ENCODE results near the gene RNF151. TPM values are rescaled to one million over a fixed set of nuclear protein-coding genes. Genes with fewer than 3 reads are reported as not detected.

RNF151 gene
- total RNA-seq, 1 donor: not detected

DNA sequence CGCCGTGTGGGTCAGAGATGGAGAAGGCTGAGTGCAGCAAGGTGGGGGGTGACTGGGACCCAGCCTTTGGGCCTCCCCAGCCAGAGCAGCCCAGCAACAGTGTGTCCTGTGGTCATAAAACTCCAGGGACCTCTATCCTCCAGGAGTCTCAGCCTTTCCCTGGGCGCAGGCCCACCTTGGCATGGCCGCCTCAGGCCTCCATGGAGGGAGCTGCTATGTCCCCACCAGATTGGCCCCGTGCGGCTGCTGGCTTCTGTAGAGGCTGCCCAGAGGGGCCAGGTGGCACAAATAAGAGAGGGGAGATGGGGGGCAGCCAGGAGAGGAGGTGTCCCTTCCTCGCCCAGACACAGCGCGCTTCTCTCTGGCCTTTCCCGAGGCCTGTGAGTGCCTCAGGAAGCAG is 20.5 kb downstream of the RNF151 start:
- peaks cover 33% of the 10 kb centered on the region for H3K27me3 ChIP-seq (ENCODE audit: insufficient read depth, low read length)
- H3K4me3 ChIP-seq (ENCODE audit: low read length): no peak overlapping the region
- H3K9me3 ChIP-seq (ENCODE audit: low read depth, low read length): no peaks in the 10 kb centered on the region
- H3K4me1 ChIP-seq (ENCODE audit: insufficient read depth, low read length): peaks cover 42% of the 10 kb centered on the region

- no peaks in the 10 kb centered on the region for H3K9me3 ChIP-seq (ENCODE audit: low read depth, low read length)
- peak within 1 kb of the TSS; percentile 18 for H3K4me3 ChIP-seq (ENCODE audit: low read length)
- peaks cover 23% of the 10 kb centered on the region for H3K27me3 ChIP-seq (ENCODE audit: insufficient read depth, low read length)
- H3K4me1 ChIP-seq (ENCODE audit: insufficient read depth, low read length): peaks cover 32% of the 10 kb centered on the region
Observed at GRCh38 chr16:1989209-1990100, 22.8 kb downstream of the RNF151 start, which contains the start of gene SYNGR3. Gene SYNGR3 (plus strand): TSS chr16:1989970. CDS start chr16:1990103, 133 bp downstream.

DNA sequence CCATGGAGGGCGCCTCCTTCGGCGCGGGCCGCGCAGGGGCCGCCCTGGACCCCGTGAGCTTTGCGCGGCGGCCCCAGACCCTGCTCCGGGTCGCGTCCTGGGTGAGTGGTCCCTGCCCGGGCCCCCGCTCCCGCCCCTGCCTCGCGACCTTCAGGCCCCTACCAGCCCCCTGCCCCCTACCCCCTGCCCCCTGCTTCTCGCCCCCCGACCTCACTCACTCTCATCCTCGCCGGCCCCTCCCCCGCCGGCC is 23.4 kb downstream of the RNF151 start:
- Histone ChIP-seq H3K9me3 (ENCODE audit: low read depth, low read length) (no peaks in the 10 kb centered on the region), H3K27me3 (ENCODE audit: insufficient read depth, low read length) (peaks cover 23% of the 10 kb centered on the region), H3K4me1 (ENCODE audit: insufficient read depth, low read length) (peaks cover 26% of the 10 kb centered on the region), H3K4me3 (ENCODE audit: low read length) (no peak overlapping the region)

DNA sequence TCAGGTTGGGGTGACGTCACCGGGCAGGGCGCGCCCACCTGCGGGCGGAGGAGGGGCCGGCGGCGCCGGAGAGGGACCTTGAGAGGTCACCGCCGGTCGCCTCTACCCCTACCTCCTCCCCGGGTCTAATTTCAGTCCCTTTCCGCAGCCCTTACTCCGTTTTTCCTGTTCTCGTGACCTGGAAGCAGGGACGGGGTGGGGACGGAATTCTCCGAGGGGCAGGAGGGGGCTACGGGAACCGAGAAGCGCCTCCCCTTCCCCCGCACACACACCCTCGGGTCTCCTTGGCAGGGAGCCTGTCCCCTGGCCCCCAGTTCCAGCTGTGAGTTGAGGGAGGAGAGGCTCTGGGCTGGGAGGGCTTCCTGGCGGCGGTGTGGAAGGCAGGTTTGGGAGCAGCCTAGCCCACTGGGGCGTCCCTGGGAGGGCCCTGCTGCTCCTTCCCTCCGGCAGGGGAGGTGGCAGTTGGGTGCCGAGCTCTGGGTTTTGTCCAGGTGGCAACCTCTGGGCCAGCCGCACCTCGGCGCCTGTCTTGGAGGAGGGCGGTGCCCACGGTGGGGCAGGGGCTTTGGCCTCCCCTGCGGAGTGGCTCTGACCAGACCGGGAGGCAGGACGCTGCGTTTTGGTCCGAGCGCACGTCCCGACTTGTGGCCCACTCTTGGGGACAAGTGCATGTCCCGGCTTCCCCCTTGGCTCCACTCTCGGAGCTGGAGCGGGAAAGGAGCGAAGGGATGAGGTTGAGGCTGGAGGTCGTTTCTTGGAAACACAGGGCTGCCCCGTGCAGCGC is 23.9 kb downstream of the RNF151 start:
- peak overlapping the region; percentile 18 for H3K4me3 ChIP-seq (ENCODE audit: low read length)
- peaks cover 23% of the 10 kb centered on the region for H3K27me3 ChIP-seq (ENCODE audit: insufficient read depth, low read length)
- peaks cover 21% of the 10 kb centered on the region for H3K4me1 ChIP-seq (ENCODE audit: insufficient read depth, low read length)

GRCh38 chr16:1991135-1991551 is 24.5 kb downstream of the RNF151 start:
- H3K27me3 ChIP-seq (ENCODE audit: insufficient read depth, low read length): peaks cover 23% of the 10 kb centered on the region
- no peaks in the 10 kb centered on the region for H3K9me3 ChIP-seq (ENCODE audit: low read depth, low read length)
- H3K4me1 ChIP-seq (ENCODE audit: insufficient read depth, low read length): peaks cover 21% of the 10 kb centered on the region
- H3K4me3 ChIP-seq (ENCODE audit: low read length): no peak overlapping the region

More for the DNA sequence above, 23.9 kb downstream of the RNF151 start:
- no peaks in the 10 kb centered on the region for H3K9me3 ChIP-seq (ENCODE audit: low read depth, low read length)

DNA sequence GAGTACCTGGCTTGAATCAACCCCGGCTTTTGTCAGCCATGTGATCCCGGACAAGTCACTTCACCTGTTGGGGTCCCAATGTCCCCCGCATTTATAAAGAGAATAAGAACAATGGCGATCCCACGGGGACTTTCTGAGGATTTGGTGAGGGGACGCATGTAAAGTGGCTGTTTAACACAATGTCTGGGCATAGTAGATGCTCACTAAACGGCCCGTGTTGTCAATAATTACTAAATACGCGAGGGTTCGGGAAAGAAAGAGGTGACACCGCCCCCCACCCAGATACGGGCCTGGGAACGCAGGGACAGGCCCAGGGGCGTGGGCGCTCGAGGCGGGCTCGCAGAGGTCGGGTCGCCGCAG is 24.9 kb downstream of the RNF151 start:
- Histone ChIP-seq H3K9me3 (ENCODE audit: low read depth, low read length) (no peaks in the 10 kb centered on the region), H3K4me3 (ENCODE audit: low read length) (peak overlapping the region; percentile 15)

GRCh38 chr16:1991948-1992703 is 25.5 kb downstream of the RNF151 start:
- Histone ChIP-seq H3K4me3 (ENCODE audit: low read length) (peak overlapping the region; percentile 15), H3K27me3 (ENCODE audit: insufficient read depth, low read length) (peaks cover 23% of the 10 kb centered on the region), H3K4me1 (ENCODE audit: insufficient read depth, low read length) (peaks cover 21% of the 10 kb centered on the region), H3K9me3 (ENCODE audit: low read depth, low read length) (no peaks in the 10 kb centered on the region)

More for the DNA sequence above, 24.9 kb downstream of the RNF151 start:
- Histone ChIP-seq H3K4me1 (ENCODE audit: insufficient read depth, low read length) (peaks cover 21% of the 10 kb centered on the region), H3K27me3 (ENCODE audit: insufficient read depth, low read length) (peaks cover 23% of the 10 kb centered on the region)

DNA sequence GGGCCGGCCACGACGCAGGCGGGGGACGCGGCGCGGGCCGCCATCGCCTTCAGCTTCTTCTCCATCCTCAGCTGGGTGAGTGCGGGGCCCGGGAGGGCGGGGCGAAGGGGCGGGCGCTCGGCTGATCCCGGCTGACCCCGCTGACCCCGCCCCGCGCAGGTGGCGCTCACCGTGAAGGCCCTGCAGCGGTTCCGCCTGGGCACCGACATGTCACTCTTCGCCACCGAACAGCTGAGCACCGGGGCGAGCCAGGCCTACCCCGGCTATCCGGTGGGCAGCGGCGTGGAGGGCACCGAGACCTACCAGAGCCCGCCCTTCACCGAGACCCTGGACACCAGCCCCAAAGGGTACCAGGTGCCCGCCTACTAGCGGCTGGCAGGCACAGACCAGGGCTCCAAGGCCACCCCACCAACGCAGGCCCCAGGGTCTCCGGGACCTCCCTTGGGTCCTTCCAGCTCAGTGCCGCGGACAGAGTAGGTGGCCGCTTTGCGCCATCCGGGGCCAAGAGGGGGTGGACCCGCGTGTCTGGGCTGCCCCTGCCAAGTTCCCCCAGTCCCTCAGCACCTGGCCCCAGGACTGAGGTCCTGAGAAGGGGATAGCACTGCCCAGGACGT is 26.2 kb downstream of the RNF151 start:
- peaks cover 21% of the 10 kb centered on the region for H3K4me1 ChIP-seq (ENCODE audit: insufficient read depth, low read length)
- no peak overlapping the region for H3K4me3 ChIP-seq (ENCODE audit: low read length)
- no peaks in the 10 kb centered on the region for H3K9me3 ChIP-seq (ENCODE audit: low read depth, low read length)
- peaks cover 23% of the 10 kb centered on the region for H3K27me3 ChIP-seq (ENCODE audit: insufficient read depth, low read length)

DNA sequence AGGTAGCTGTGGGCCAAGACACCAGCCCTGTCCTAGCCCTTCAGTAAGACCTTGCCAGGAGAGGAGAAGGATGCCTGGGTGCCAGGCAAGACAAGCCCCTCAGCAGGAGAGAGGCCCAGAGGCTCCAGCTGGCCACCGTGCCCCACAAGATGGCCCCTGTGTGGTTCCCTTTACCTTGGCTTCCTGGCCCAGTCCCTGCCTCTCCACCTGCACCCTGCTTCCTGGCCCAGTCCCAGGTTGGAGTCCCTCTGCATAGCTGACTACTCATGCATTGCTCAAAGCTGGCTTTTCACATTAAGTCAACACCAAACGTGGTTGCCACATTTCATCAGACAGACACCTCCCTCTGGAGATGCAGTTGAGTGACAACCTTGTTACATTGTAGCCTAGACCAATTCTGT is 27.1 kb downstream of the RNF151 start:
- peaks cover 20% of the 10 kb centered on the region for H3K27me3 ChIP-seq (ENCODE audit: insufficient read depth, low read length)
- no peak overlapping the region for H3K4me3 ChIP-seq (ENCODE audit: low read length)
- peaks cover 21% of the 10 kb centered on the region for H3K4me1 ChIP-seq (ENCODE audit: insufficient read depth, low read length)
- no peaks in the 10 kb centered on the region for H3K9me3 ChIP-seq (ENCODE audit: low read depth, low read length)

GRCh38 chr16:1997494-1998359 is 31.1 kb downstream of the RNF151 start:
- Histone ChIP-seq H3K4me1 (ENCODE audit: insufficient read depth, low read length) (no peaks in the 10 kb centered on the region), H3K9me3 (ENCODE audit: low read depth, low read length) (no peaks in the 10 kb centered on the region), H3K27me3 (ENCODE audit: insufficient read depth, low read length) (no peaks in the 10 kb centered on the region), H3K4me3 (ENCODE audit: low read length) (no peak overlapping the region)

GRCh38 chr16:1998360-1998835 is 31.7 kb downstream of the RNF151 start:
- no peak overlapping the region for H3K4me3 ChIP-seq (ENCODE audit: low read length)
- no peaks in the 10 kb centered on the region for H3K4me1 ChIP-seq (ENCODE audit: insufficient read depth, low read length)
- H3K27me3 ChIP-seq (ENCODE audit: insufficient read depth, low read length): no peaks in the 10 kb centered on the region
- H3K9me3 ChIP-seq (ENCODE audit: low read depth, low read length): no peaks in the 10 kb centered on the region

GRCh38 chr16:1998852-1999801 is 32.5 kb downstream of the RNF151 start:
- peaks cover 4% of the 10 kb centered on the region for H3K4me1 ChIP-seq (ENCODE audit: insufficient read depth, low read length)
- H3K27me3 ChIP-seq (ENCODE audit: insufficient read depth, low read length): no peaks in the 10 kb centered on the region
- H3K4me3 ChIP-seq (ENCODE audit: low read length): no peak overlapping the region
- no peaks in the 10 kb centered on the region for H3K9me3 ChIP-seq (ENCODE audit: low read depth, low read length)

All from mononuclear cell (primary cell).